GM19239 (cell line): ENCODE results near the gene PAK6.

Experiments
- DNase-seq: peaks from one replicate; pipeline ENCODE4 v3.0.0; 2011; ENCODE audit warnings: low spot score; ENCODE audit not compliant: insufficient read length
- FAIRE-seq: peaks from 2 replicates; lab custom pipeline; 2011; peaks lifted over from hg19 to GRCh38; lab: Jason Lieb, UNC

PAK6 gene

DNA sequence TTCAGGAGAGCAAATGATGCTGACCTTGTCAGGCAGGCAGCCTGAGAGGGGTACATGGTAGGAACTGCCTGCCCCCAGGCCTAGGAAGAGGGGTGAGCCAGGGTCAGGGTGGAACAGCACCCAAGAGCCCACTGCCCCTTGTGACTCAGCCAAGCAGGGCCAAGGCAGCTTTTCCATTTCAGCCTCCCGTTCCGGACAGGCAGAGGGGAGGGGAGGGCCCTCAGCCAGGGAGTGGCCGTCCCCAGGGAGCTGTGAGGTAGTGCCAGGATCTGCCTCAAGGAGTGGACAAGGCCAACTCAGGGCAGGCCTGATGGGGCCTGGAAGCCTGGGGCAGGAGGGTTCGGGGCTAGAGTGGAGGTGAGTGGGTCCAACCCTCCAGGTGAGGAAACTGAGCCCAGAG is 49.1 kb downstream of the PAK6 start:
- DNase-seq (no peak), FAIRE-seq (no peak)

GRCh38 chr15:40289140-40289775 is 50.4 kb downstream of the PAK6 start:
- FAIRE-seq (no peak), DNase-seq (no peak)

DNA sequence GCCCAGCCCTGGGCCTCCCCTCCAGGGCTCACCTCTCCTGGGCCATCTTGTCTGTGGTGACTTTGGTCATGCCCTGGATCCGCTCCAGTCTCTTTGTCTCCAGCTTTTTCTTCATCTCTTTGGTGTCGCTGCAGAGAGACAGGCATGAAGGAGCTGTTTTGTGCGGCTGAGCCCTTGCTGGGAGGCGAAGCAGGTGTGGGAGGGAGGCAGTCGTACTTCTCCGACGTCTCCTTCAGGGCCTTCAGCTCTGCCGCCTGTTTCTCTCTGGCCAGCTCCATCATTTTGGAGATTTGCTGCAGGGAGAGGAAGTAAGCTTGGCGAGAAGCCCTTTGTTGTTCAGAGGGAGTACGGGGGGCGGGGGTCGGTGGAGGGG is 51.7 kb downstream of the PAK6 start:
- DNase-seq = no peak
- no peak for FAIRE-seq

- no peak for FAIRE-seq
- no peak for DNase-seq
Measured at GRCh38 chr15:40290918-40291574, 52.2 kb downstream of the PAK6 start.

DNA sequence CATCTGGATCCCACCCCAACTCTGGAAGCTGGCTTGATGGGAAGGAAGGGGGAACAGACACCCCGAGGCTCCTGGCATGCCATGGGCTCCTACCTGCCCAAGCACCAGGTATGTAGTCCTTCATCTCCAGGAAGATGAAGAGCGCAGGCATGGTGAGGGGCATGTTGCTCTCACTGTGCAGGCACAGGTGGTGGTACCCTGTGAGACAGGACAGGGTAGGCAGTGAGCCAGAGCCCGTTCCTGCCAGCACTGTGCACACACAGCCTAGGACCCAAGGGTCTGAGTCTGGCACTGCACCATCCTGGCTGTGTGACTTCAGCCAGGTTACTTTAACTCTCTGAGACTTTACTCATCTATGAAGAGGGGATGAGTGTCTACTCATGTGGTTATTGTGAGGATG is 53.4 kb downstream of the PAK6 start:
- FAIRE-seq = no peak
- DNase-seq = no peak

DNA sequence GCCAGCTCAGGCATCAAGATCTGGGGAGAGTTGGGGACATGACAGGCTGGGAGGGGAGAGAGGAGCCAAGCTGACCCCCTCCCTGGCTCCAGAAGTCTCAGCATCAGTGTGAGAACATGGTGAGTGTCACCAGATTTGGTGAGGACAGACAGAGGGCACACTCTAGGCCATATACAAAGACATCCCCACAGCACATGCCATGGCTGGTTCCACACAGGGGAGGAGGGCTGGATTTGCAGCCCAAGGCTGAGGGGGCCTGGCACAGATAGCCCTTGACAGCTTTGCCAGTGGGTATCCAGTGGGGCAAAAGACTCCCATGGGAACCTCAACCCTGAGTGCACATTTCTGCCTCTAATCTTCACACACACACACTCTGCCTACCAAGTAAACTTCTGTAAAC is 54.1 kb downstream of the PAK6 start:
- FAIRE-seq (no peak), DNase-seq (no peak)

DNA sequence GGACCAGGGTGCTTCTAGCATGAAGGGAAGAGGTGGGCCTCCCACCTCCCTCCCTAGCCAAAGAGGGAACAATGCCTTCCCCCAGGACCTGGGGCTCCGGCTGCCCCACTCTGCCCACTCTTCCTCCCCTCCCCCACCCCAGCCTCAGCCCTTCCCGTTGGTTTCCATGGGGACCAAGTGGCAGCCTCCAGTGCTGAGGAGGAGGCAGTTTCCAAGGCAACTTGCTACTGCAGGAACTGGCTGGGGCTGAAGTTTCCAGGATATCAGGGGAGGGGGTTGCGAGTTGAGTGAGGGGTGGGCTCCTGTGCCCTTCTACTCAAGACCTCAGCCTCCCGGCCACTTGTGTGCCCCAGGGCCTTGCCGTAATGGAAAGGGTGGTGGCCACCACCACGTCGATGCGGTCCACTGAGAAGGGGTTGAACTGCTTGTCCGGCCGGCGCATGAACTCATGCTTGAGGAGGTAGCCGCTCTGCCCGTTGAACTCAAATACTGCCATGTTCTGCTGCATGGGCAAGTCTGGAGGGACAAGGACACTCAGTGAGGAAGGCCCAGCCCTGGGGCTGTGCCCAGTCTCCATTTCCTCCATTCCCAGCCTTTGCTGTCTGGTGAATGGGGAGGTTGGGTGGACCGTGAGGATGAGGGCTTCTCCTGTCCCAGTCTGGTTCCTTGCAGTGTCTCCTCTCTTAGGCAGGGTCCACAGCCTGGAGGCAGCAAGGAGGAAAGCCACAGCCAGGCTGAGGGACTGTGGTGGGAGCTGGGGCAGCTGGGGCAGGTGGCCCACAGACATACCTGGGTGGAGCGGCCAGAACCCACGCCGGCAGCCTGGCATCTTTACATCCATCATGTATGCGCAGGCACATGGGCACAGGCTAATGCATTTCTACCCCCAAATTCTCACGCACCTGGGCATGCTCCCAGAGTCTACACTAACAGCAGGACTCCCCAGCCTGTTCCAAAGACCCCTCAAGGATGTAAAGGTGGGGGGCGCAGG is 55.3 kb downstream of the PAK6 start:
- FAIRE-seq = no peak
- DNase-seq = no peak

- FAIRE-seq (no peak), DNase-seq (no peak)
Measured at GRCh38 chr15:40295297-40295696, 56.4 kb downstream of the PAK6 start.

- DNase-seq (no peak), FAIRE-seq (no peak)
Measured at GRCh38 chr15:40295877-40296560, 57.2 kb downstream of the PAK6 start.

DNA sequence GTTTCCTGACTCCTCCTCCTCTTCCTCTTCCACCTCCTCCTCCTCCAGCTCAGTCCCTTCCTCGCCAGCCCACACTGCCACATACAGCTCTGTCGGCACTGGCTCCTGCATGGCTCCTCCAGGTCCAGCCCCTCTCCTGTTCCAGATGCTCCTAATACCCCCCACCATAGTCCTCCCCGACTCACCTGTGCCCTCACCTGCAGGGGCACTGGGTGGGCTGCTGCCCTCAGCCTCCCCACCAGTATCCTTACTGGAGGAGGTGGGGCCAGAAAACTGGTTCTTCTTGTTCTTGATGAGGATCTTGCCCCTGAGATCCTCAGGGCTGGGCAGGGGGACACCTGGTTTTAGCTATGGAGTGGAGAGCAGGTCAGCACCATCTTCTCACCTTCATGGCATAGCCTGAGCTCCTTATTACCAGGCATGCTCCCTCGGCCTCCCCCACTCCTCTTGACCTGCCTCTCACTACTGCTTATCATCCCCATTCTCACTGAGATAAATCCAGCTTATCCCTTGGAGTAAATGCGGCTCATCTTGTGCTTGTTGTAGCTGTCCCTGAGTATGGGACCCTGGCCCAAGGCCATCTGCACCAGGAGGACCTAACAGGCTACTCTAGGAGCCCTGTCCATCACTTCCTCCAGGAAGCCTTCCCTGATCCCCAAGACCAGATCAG is 57.8 kb downstream of the PAK6 start:
- DNase-seq = no peak
- FAIRE-seq = no peak

- FAIRE-seq (no peak), DNase-seq (no peak)
Measured at GRCh38 chr15:40297356-40297755, 58.5 kb downstream of the PAK6 start.

DNA sequence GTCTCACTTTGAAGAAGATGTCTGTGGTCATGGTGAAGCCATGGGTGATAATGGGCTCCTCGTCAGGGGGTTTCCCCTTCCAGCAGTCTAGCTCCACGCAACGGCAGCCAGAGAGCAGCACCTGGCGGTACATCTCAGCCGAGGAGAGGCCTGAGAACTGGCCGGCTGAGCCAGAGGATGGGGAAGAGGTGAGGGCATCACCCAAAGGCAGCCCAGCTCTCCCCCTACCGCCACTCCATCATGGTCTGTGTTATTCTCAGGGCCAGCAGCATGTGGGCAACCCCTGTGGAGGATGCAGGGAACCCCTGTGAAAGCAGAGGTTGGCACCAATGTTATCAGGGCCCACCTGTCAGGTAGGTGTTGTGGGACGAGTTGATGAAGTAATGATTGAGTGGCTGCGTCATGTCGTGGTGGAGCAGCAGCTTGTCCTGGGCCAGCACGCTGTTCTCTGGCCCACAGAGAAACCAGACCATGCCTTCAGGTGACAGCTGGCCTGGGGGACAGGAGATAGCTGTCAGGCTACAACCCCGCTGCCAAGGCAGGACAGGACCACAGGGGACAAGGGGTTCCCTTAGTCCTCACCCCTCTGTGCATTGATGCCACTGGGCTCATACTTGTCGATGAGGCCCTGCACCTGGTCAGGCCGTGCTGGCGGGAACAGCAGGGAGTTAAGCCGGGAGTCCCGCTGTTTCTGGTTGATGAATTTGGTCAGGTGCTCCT is 59.5 kb downstream of the PAK6 start:
- DNase-seq (no peak), FAIRE-seq (no peak)

DNA sequence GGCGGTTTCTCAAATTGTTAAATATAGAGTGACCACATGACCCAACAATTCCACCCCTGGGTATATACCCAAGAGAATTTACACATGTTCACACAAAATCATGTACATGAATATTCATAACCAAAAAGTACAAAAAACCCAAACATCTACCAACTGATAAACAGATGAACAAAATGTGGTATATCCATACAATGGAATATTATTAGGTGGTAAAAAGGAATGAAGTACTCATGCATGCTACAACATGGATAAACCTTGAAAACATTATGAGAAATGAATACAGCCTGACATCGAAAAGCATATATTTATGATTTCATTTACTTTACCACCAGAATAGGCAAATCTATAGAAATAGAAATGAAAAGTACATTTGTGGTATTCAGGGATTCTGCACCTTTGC is 61.5 kb downstream of the PAK6 start:
- DNase-seq (no peak), FAIRE-seq (no peak)

GRCh38 chr15:40300771-40301170 is 61.9 kb downstream of the PAK6 start:
- FAIRE-seq = no peak
- no peak for DNase-seq

- DNase-seq (no peak), FAIRE-seq (no peak)
Measured at GRCh38 chr15:40301467-40302179, 62.8 kb downstream of the PAK6 start.

GRCh38 chr15:40302288-40302886 is 63.5 kb downstream of the PAK6 start:
- FAIRE-seq = no peak

DNA sequence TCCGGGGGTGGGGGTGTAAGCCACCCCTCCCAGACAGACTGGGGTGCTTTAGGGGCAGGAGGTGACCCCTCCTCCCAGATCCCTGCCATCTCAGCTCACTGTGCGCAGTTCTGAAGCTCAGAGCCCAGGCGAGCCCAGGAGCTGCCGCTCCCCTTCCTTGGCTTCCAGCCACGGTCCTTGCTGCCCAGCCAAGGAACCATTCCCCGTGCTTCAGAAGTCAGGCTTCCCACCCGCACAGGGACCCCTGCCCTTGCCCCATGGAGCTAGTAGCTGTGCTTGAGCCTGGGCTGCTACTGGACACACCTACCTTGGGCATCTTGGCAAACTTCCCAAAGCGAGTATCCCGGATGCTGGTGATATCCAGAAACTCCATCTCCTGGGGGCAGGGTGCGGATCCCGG is 64.1 kb downstream of the PAK6 start:
- FAIRE-seq (no peak), DNase-seq (no peak)

More at GRCh38 chr15:40302288-40302886, 63.5 kb downstream of the PAK6 start:
- no peak for DNase-seq

- FAIRE-seq (no peak), DNase-seq (no peak)
Measured at GRCh38 chr15:40303576-40303975, 64.7 kb downstream of the PAK6 start.
